GM12878 (cell line): ENCODE results near the gene GPR21. TPM values are rescaled to one million over a fixed set of nuclear protein-coding genes. Genes with fewer than 3 reads are reported as not detected.

Source experiments
- ATAC-seq: fragments of 200-7000 bp; cut with Tn5 transposase; 3 replicates; pipeline ENCODE4 v1.9.1; 2020; ENCODE audit warnings: mild to moderate bottlenecking, moderate library complexity
- BruUV-seq: library from RNA; stranded (reverse); fragments of 400-500 nt; replicated peaks from 2 replicates; lab custom pipeline; 2021; lab: Mats Ljungman, UMichigan
- CTCF ChIA-PET: fragments of 300-600 bp; sonication (Branson Sonifier 250); formaldehyde crosslinking; extraction: SDS; loops from one replicate; lab custom pipeline; 2021; ENCODE audit warnings: inconsistent platforms; lab: Yijun Ruan, JAX
- POLR2A ChIA-PET: fragments of 350-600 bp; formaldehyde crosslinking; extraction: SDS; loops from one replicate; lab custom pipeline; 2021; ENCODE audit warnings: inconsistent platforms; lab: Charles Lee
- RAD21 ChIA-PET: fragments of 300-600 bp; sonication (Branson Sonifier 250); formaldehyde crosslinking; loops from one replicate; lab custom pipeline; 2023; ENCODE audit warnings: antibody characterized with exemption; ENCODE audit not compliant: unreplicated experiment; lab: Charles Lee
- SMC1A ChIA-PET: fragments of 300-600 bp; sonication (Branson Sonifier 250); formaldehyde crosslinking; loops from one replicate; lab custom pipeline; 2023; ENCODE audit not compliant: unreplicated experiment, uncharacterized antibody; lab: Charles Lee
- DNase-seq: peaks from one replicate; pipeline ENCODE4 v3.0.0-alpha.2; 2011; ENCODE audit warnings: low read depth, low spot score
- FAIRE-seq: peaks from 3 replicates; lab custom pipeline; 2011; peaks lifted over from hg19 to GRCh38; lab: Jason Lieb, UNC
- H2AFZ ChIP-seq: 2 replicates; pipeline ENCODE4 v1.6.0; 2011; ENCODE audit warnings: low read depth, low read length, control low read depth; ENCODE audit not compliant: control insufficient read depth
- H3K27ac ChIP-seq: 2 replicates; pipeline ENCODE4 v1.5.1; 2011; ENCODE audit warnings: control low read depth; ENCODE audit not compliant: control insufficient read depth, insufficient read depth
- H3K27me3 ChIP-seq, 2 experiments: replicated peaks in 1 of 2; 2 replicates each; pipeline versions ENCODE4 v1.6.0 to v1.6.1; 2011; ENCODE audit warnings: low read length in 1 of 2; ENCODE audit not compliant: control insufficient read depth in 2 of 2, insufficient read depth in 2 of 2
- H3K36me3 ChIP-seq, 2 experiments: 2 replicates each; pipeline ENCODE4 v1.5.1; 2011; ENCODE audit warnings: low read length in 1 of 2; ENCODE audit not compliant: control insufficient read depth in 2 of 2, insufficient read depth in 2 of 2
- H3K4me1 ChIP-seq: 2 replicates; pipeline ENCODE4 v1.6.1; 2011; ENCODE audit warnings: mild to moderate bottlenecking, low read length, moderate library complexity, mixed read lengths; ENCODE audit not compliant: control insufficient read depth, insufficient read depth
- H3K4me2 ChIP-seq: 2 replicates; pipeline ENCODE4 v1.6.0; 2011; ENCODE audit warnings: control low read depth; ENCODE audit not compliant: control insufficient read depth, insufficient read depth
- H3K4me3 ChIP-seq: fragments of 200-600 bp; sonication (generic); 2 replicates; pipeline ENCODE4 v1.5.1; 2016
- H3K79me2 ChIP-seq: 2 replicates; pipeline ENCODE4 v1.6.0; 2011; ENCODE audit warnings: low read length; ENCODE audit not compliant: control insufficient read depth, insufficient read depth
- H3K9ac ChIP-seq: 2 replicates; pipeline ENCODE4 v1.8.0; 2011; ENCODE audit warnings: low read length, control low read depth, mixed read lengths; ENCODE audit not compliant: control insufficient read depth, insufficient read depth
- H3K9me3 ChIP-seq: replicated peaks from 3 replicates; pipeline ENCODE4 v1.5.1; 2011; ENCODE audit warnings: mild to moderate bottlenecking, low read length; ENCODE audit not compliant: control insufficient read depth, insufficient read depth
- H4K20me1 ChIP-seq: 2 replicates; pipeline ENCODE4 v1.6.0; 2011; ENCODE audit not compliant: control insufficient read depth, insufficient read depth
- GABPA ChIP-seq: IDR thresholded peaks from 2 replicates; pipeline ENCODE4 v1.6.1; 2014; ENCODE audit warnings: antibody characterized with exemption, low read depth, mild to moderate bottlenecking, inconsistent platforms
- PAX5 ChIP-seq: IDR thresholded peaks from 2 replicates; pipeline ENCODE4 v1.6.1; 2011; ENCODE audit warnings: low read depth, low read length, borderline replicate concordance
- POLR2AphosphoS2 ChIP-seq: IDR thresholded peaks from 2 replicates; pipeline ENCODE4 v1.6.1; 2011; ENCODE audit warnings: low read depth, mild to moderate bottlenecking, low read length, improper control_type of control experiment, moderate library complexity
- SIX5 ChIP-seq: IDR thresholded peaks from 2 replicates; pipeline ENCODE4 v1.6.1; 2011; ENCODE audit warnings: mild to moderate bottlenecking, low read depth, low read length, moderate library complexity; ENCODE audit not compliant: severe bottlenecking
- ZNF217 ChIP-seq: fragments of 450-650 bp; IDR thresholded peaks from 2 replicates; pipeline ENCODE4 v1.6.1; 2017; ENCODE audit warnings: antibody characterized with exemption, mild to moderate bottlenecking
- WGBS: methylation state at CpG from one replicate; pipeline ENCODE4 v1.1.6; 2016; ENCODE audit warnings: low lambda C conversion rate; ENCODE audit not compliant: insufficient replicate concordance, insufficient coverage; ENCODE audit errors: missing lambda C conversion rate; 5-methylcytosine and 5-hydroxymethylcytosine counted together
- in situ Hi-C: fragments of 300-500 bp; cut with MboI; formaldehyde crosslinking; loops from 9 replicates; pipeline ENCODE4 v1.14.3; 2018; ENCODE audit warnings: mixed read lengths
- intact Hi-C: fragments of 100-400 bp; cut with micrococcal nuclease; formaldehyde crosslinking; loops from one replicate; pipeline ENCODE4 v1.14.2; 2022; ENCODE audit not compliant: unreplicated experiment
- polyA plus RNA-seq, 11 experiments: library from polyadenylated mRNA; depleted of rRNA in 4 of 11; unstranded in 6 of 11; stranded (reverse) in 5 of 11; fragments of >200 nt; fragmentation: Nextera tagmentation in 4 of 11; fragmentation: Illumina TruSeq in 1 of 11; extraction: Ambion mirVana in 4 of 11; extraction: Trizol in 1 of 11; gene quantifications; 1 replicate in 1 of 11; 2 replicates in 10 of 11; pipeline versions ENCODE4 v1.2.1 to v1.2.3, GENCODE V29; 2011 to 2016; ENCODE audit warnings: inconsistent platforms in 2 of 11, missing spikeins in 2 of 11, low read depth in 1 of 11
- total RNA-seq, 4 experiments: library from RNA; depleted of rRNA in 3 of 4; stranded (reverse); fragments of >200 nt in 3 of 4; fragmentation: Illumina TruSeq in 1 of 4; extraction: Trizol in 1 of 4; gene quantifications; 2 replicates each; pipeline versions ENCODE4 v1.2.1 to v1.2.3, GENCODE V29; 2013 to 2021
- TF ChIP-seq, protein P1 (sequence below): fragments of 450-650 bp; formaldehyde crosslinking; IDR thresholded peaks from 2 replicates; pipeline ENCODE4 v1.5.0; 2022; ENCODE audit warnings: mild to moderate bottlenecking, missing genetic modification characterization

GPR21 gene
- total and polyA plus RNA-seq, 10 of the 15 experiments (the other 5 are each of a cell fraction or from before 2014, with no cell fraction given), result 0.09 to 1.9 (median 0.57) TPM; not detected in 4

DNA sequence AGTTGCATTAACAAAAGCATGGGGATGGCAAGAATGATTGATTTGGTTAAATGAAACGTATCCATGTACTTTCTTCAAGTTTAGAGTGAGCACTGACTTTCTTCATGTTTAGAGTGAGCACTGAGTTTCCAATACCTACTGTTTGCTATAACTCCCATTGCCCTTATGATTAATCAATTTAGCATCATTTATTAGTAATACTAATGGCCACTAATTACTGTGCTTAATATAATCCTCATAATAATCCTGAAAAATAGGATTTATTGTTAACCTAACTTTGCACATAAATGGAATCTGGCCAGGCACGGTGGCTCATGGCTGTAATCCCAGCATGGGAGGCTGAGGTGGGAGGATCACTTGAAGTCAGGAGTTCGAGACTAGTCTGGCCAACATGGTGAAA lies 22.1 kb upstream of the GPR21 start:
- H3K36me3 ChIP-seq, result peaks cover 0 to 13% of the 10 kb centered on the region in 2 experiments; a peak in 1 of 4 replicates
- no peak overlapping the region for H3K27ac ChIP-seq
- no peaks in the 10 kb centered on the region for H4K20me1 ChIP-seq
- no peaks in the 10 kb centered on the region; the same call in 1 of the 3 replicates for H3K9me3 ChIP-seq
- POLR2A ChIA-PET, result no interaction called here
- RAD21 ChIA-PET, result no interaction called here
- no peak for DNase-seq
- no TSS peak for BruUV-seq
- no peak overlapping the region for H2AFZ ChIP-seq
- no peaks in the 10 kb centered on the region for H3K79me2 ChIP-seq
- TF ChIP-seq ZNF217 (no peak), GABPA (no peak), SIX5 (no peak), PAX5 (no peak), POLR2AphosphoS2 (no peak)
- TF ChIP-seq, protein P1, sequence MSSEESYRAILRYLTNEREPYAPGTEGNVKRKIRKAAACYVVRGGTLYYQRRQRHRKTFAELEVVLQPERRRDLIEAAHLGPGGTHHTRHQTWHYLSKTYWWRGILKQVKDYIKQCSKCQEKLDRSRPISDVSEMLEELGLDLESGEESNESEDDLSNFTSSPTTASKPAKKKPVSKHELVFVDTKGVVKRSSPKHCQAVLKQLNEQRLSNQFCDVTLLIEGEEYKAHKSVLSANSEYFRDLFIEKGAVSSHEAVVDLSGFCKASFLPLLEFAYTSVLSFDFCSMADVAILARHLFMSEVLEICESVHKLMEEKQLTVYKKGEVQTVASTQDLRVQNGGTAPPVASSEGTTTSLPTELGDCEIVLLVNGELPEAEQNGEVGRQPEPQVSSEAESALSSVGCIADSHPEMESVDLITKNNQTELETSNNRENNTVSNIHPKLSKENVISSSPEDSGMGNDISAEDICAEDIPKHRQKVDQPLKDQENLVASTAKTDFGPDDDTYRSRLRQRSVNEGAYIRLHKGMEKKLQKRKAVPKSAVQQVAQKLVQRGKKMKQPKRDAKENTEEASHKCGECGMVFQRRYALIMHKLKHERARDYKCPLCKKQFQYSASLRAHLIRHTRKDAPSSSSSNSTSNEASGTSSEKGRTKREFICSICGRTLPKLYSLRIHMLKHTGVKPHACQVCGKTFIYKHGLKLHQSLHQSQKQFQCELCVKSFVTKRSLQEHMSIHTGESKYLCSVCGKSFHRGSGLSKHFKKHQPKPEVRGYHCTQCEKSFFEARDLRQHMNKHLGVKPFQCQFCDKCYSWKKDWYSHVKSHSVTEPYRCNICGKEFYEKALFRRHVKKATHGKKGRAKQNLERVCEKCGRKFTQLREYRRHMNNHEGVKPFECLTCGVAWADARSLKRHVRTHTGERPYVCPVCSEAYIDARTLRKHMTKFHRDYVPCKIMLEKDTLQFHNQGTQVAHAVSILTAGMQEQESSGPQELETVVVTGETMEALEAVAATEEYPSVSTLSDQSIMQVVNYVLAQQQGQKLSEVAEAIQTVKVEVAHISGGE (CRISPR knock-in tag), result no peak
- in situ Hi-C loops, result no loop called here
- no peaks in the 10 kb centered on the region for H3K27me3 ChIP-seq
- ATAC-seq, result no peak
- H3K4me3 ChIP-seq, result no peak overlapping the region
- no peak overlapping the region for H3K4me2 ChIP-seq
- SMC1A ChIA-PET, result no interaction called here
- CTCF ChIA-PET, result interaction anchor here (0.7 kb wide), 1 partner anchor 337 kb away, joined by 3 read pairs; no protein-coding TSS in a partner anchor
- FAIRE-seq, result no peak
- WGBS, result 97% methylated on average over 3 of the region's 3 CpGs
- H3K9ac ChIP-seq, result no peak overlapping the region
- intact Hi-C loops, result no loop called here
- no peaks in the 10 kb centered on the region for H3K4me1 ChIP-seq
